Heart left ventricle (tissue), 16 donors: ENCODE data around the gene MYO1G. TPM values are rescaled to one million over a fixed set of nuclear protein-coding genes. Genes with fewer than 3 reads are reported as not detected.
"Not testable (repeated sequence)": the region's sequence is repeated elsewhere in the genome, so short reads cannot be mapped to it uniquely, and the experiment has no call there.

Experiments used
- ATAC-seq, 4 donors: fragments of 200-7000 bp; cut with Tn5 transposase; one replicate each; pipeline ENCODE4 v1.9.1; 2020 to 2022; ENCODE audit warnings: moderate library complexity in 4 of 4, mild to moderate bottlenecking in 3 of 4, moderate number of reproducible peaks in 1 of 4
- DNase-seq, 5 donors: peaks; one replicate each; pipeline ENCODE4 v3.0.0-alpha.2; 2020
- H3K27ac ChIP-seq, 12 donors: fragments of 200-600 bp; sonication (generic) in 4 of 12; one replicate each; pipeline versions ENCODE4 v1.5.0 to v1.8.0; 2016 to 2022; ENCODE audit warnings: mild to moderate bottlenecking in 2 of 12
- H3K27me3 ChIP-seq, 9 donors: fragments of 200-600 bp; sonication (generic) in 2 of 9; one replicate each; pipeline versions ENCODE4 v1.5.1 to v1.8.0; 2016 to 2022; ENCODE audit warnings: mild to moderate bottlenecking in 3 of 9
- H3K36me3 ChIP-seq, 9 donors: fragments of 200-600 bp; sonication (generic) in 2 of 9; one replicate each; pipeline versions ENCODE4 v1.5.0 to v1.8.0; 2018 to 2022; ENCODE audit warnings: mild to moderate bottlenecking in 2 of 9
- H3K4me1 ChIP-seq, 12 donors: fragments of 200-600 bp; sonication (generic) in 4 of 12; one replicate each; pipeline versions ENCODE4 v1.5.0 to v1.8.0; 2016 to 2022; ENCODE audit warnings: mild to moderate bottlenecking in 3 of 12
- H3K4me3 ChIP-seq, 12 donors: fragments of 200-600 bp; sonication (generic) in 4 of 12; one replicate each; pipeline versions ENCODE4 v1.5.0 to v1.8.0; 2017 to 2022; ENCODE audit warnings: mild to moderate bottlenecking in 9 of 12, moderate library complexity in 4 of 12
- H3K9me3 ChIP-seq, 12 donors: fragments of 200-600 bp; sonication (generic) in 4 of 12; one replicate each; pipeline versions ENCODE4 v1.5.0 to v1.8.0; 2016 to 2022; ENCODE audit warnings: mild to moderate bottlenecking in 1 of 12
- POLR2A ChIP-seq, 2 donors: fragments of 450-650 bp; IDR thresholded peaks; one replicate each; pipeline ENCODE4 v1.6.1; 2017; ENCODE audit warnings: antibody characterized with exemption in 2 of 2, mild to moderate bottlenecking in 2 of 2, moderate library complexity in 2 of 2
- WGBS, 4 donors: extraction: QIAGEN DNeasy Blood & Tissue Kit in 2 of 4; methylation state at CpG; one replicate each; pipeline versions ENCODE4 v1.1.5 to v1.1.7; 2013 to 2018; 5-methylcytosine and 5-hydroxymethylcytosine counted together
- intact Hi-C, 10 donors: fragments of 100-400 bp; cut with DNase I; formaldehyde crosslinking; loops; one replicate each; pipeline versions ENCODE4 v1.11.1 to v1.14.2; 2022
- polyA plus RNA-seq, 2 donors: library from polyadenylated mRNA; stranded (reverse); fragments of 200-250 nt; gene quantifications; one replicate each; pipeline ENCODE4 v1.2.3, GENCODE V29; 2013
- total RNA-seq, 9 donors: library from RNA; depleted of rRNA in 2 of 9; stranded (reverse); fragments of >200 nt in 2 of 9; fragmentation: NEBNext Ultra II Directional in 3 of 9; extraction: Animal tissue kit (Norgen Biotek cat#: 25700) in 3 of 9; gene quantifications; one replicate each; pipeline versions ENCODE4 v1.1.0 to v1.2.4, GENCODE V29; 2016 to 2023
- TF ChIP-seq, protein P1 (sequence below), 12 donors: fragments of 200-600 bp; sonication (generic) in 4 of 12; IDR thresholded peaks; one replicate each; pipeline versions ENCODE4 v1.5.0 to v1.8.0; 2018 to 2022; ENCODE audit warnings: antibody characterized with exemption in 12 of 12, mild to moderate bottlenecking in 5 of 12
- donor health status: ischemic (EF 13 %, LVEDD 7.1; RV severe dilation, severe dysfunction).
- donor health status: healthy with polysubstance abuse.
- donor health status: DM: no; HTN: yes; CAD: no.
- donor health status: DM: no; HTN: no; CAD: no.
- donor health status: ischemic (EF 25% LVEDD 6.9; RV normal size, moderate dysfunction).
- donor health status: ischemic (EF 25% LVEDD 5.7; RV mildly dilated, moderate dysfunction).
- donor health status: healthy.
- donor health status: DM: yes; HTN: yes; CAD: no.
- donor health status: ischemic (EF 35%, LVEDD 5.7; RV mildly dilated, moderate dysfunction).
- donor health status: nonischemic (EF 11% LVEDD 7.7; RV severe dilation, severe dysfunction).
- donor health status: DM: yes; HTN: yes; CAD: no.
- donor health status: PGD.
- donor health status: ischemic (EF 29% LVEDD 5.4; RV normal size, mild dysfunction).
- donor health status: nonischemic (EF 23%, LVEDD 6.1; RV moderate dilation, normal function).

MYO1G gene
- total and polyA plus RNA-seq, 11 donors = 0.13 to 19.0 (median 0.79) TPM

DNA sequence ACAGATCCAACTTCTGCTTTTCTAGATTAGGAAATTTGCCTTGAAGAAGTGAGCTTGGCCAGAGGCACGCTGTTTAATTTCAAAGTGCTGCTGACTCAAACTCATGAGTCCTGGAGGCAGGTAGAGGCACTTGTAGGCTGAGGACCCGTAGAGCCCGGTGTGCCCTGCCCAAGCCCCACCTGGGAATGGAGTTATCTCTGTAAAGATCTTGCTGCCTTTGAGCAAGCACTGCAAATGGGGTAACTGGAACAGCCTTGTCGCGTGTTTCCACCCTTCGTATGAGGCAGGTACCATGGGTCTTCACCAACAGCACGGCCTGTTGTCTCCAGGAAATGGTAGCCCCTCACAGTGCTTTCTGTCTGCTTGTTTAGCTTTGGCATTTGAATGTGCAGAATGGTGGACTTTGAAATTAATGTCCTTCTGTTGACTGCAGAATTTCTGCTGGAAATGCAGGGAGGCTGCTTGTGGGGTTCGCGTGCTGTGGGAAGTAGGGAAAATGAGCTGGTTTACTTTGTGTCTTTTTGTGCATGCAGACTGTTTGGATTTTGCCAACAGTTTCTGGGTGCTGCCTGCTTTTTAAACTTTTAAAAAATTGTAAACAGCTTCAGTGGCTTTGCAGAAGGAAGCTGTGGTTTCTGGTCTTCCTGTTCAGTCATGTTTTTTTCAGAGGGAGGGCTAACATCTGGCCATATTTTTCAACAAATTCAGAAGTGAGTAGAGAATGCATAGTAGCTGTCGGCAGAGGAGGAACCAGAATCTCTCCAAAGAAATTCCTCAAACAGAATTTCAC, 48.4 kb upstream of the MYO1G start:
- DNase-seq (no peak), ATAC-seq (peak; percentile 38 to 69 (median 48))
- TF ChIP-seq, protein P1, sequence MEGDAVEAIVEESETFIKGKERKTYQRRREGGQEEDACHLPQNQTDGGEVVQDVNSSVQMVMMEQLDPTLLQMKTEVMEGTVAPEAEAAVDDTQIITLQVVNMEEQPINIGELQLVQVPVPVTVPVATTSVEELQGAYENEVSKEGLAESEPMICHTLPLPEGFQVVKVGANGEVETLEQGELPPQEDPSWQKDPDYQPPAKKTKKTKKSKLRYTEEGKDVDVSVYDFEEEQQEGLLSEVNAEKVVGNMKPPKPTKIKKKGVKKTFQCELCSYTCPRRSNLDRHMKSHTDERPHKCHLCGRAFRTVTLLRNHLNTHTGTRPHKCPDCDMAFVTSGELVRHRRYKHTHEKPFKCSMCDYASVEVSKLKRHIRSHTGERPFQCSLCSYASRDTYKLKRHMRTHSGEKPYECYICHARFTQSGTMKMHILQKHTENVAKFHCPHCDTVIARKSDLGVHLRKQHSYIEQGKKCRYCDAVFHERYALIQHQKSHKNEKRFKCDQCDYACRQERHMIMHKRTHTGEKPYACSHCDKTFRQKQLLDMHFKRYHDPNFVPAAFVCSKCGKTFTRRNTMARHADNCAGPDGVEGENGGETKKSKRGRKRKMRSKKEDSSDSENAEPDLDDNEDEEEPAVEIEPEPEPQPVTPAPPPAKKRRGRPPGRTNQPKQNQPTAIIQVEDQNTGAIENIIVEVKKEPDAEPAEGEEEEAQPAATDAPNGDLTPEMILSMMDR (IDR thresholded peaks at IDR 0.05) = no peak
- no peak for TF ChIP-seq POLR2A (IDR thresholded peaks at IDR 0.05)
- WGBS, 4 donors = 86 to 94% (median 92%) methylated on average over 10 of the region's 10 CpGs
- H3K4me3 ChIP-seq = peak overlapping the region in 7 of 12 donors; percentile 11 to 62 (median 38)
- H3K27me3 ChIP-seq = no peaks in the 10 kb centered on the region
- peaks cover 0 to 49% (median 0%) of the 10 kb centered on the region in 12 donors for H3K4me1 ChIP-seq
- H3K36me3 ChIP-seq = peaks cover 0 to 28% (median 12%) of the 10 kb centered on the region in 9 donors
- intact Hi-C loops = no loop called here
- H3K27ac ChIP-seq = peak overlapping the region in 6 of 12 donors; percentile 13 to 92 (median 32)
- peaks cover 0 to 10% (median 0%) of the 10 kb centered on the region in 12 donors for H3K9me3 ChIP-seq

DNA sequence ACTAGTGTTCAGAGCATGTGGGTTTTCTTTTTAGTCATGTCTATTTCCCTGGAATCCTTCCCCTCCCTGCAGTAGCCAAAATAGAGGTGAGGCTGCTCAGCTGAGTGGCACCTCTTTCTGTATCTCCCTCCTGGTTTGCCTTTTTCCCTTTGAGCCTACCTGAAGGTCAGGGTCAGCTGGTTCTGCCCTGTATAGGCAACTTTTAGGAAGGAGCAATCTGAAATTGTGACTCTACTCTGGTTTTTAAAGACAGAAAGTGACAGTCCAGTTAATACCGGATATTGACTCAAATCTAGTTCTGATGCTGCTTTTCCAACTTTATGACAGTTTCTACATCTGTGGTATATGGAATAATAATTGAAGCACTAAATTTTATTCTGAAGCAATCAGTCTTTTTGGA, 47.2 kb upstream of the MYO1G start:
- peak overlapping the region in 1 of 12 donors; percentile 92 for H3K27ac ChIP-seq
- H3K27me3 ChIP-seq = no peaks in the 10 kb centered on the region
- no peak for ATAC-seq
- peaks cover 0 to 57% (median 0%) of the 10 kb centered on the region in 12 donors for H3K4me1 ChIP-seq
- TF ChIP-seq, protein P1 (IDR thresholded peaks at IDR 0.05) = no peak
- TF ChIP-seq POLR2A (IDR thresholded peaks at IDR 0.05) = no peak
- intact Hi-C loops = no loop called here
- peaks cover 0 to 10% (median 0%) of the 10 kb centered on the region in 12 donors for H3K9me3 ChIP-seq
- WGBS, 4 donors = 91 to 100% (median 99%) methylated on average over 1 of the region's 1 CpG
- peaks cover 0 to 28% (median 8%) of the 10 kb centered on the region in 9 donors for H3K36me3 ChIP-seq
- H3K4me3 ChIP-seq = no peak overlapping the region
- DNase-seq = no peak

DNA sequence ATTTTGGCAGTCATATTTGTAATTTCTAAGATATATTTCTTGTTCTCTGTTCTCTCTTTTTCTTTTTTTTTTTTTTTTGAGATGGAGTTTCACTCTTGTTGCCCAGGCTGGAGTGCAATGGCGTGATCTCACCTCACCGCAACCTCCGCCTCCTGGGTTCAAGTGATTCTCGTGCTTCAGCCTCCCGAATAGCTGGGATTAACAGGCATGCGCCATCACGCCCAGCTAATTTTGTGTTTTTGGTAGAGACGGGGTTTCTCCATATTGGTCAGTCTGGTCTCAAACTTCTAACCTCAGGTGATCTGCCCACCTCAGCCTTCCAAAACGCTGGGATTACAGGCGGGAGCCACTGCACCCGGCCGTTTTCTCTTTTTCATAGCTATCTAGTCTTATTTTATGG, 46.7 kb upstream of the MYO1G start:
- WGBS, 4 donors = 95 to 96% (median 96%) methylated on average over 12 of the region's 12 CpGs
- peak overlapping the region in 1 of 12 donors; percentile 17 for H3K27ac ChIP-seq
- DNase-seq, H3K27me3 ChIP-seq, ATAC-seq, intact Hi-C loops, H3K4me3 ChIP-seq: not testable (repeated sequence)
- peaks cover 0 to 61% (median 0%) of the 10 kb centered on the region in 12 donors for H3K4me1 ChIP-seq
- peaks cover 0 to 10% (median 0%) of the 10 kb centered on the region in 12 donors for H3K9me3 ChIP-seq
- peaks cover 0 to 28% (median 8%) of the 10 kb centered on the region in 9 donors for H3K36me3 ChIP-seq

DNA sequence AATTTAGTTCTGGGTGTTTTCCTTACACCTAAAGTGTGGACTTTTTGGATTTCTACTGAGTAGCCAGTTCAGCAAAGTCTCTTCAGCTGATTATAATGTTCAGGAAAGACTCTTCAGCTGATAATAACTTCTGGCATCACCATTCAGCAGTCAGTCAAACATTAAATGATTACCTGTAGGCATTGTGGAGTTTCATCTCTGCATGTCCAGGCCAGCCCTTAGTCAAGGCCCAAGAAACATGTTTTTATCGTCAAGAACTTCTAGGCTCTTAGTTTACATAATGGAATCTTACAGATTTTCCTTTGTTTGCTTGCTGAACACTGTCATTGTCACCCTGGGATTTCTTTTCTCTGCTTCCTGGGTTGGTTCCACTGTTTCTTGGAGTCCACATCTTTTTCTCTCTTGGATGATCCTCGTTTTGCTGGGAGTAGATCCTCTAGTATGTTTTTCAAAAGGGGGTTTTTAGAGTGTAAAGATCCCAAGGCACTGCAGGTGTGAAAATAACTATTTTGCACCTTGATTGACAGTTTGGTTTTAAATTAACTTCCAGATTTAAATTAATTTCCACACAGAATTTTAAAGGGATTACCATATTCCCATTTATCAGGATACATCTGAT, 45.4 kb upstream of the MYO1G start:
- Histone ChIP-seq H3K4me1 (peaks cover 0 to 53% (median 0%) of the 10 kb centered on the region in 12 donors), H3K27ac (no peak overlapping the region), H3K27me3 (no peaks in the 10 kb centered on the region), H3K9me3 (peaks cover 0 to 10% (median 0%) of the 10 kb centered on the region in 12 donors), H3K36me3 (peaks cover 0 to 23% (median 9%) of the 10 kb centered on the region in 9 donors), H3K4me3 (no peak overlapping the region)
- TF ChIP-seq, protein P1 (IDR thresholded peaks at IDR 0.05) = no peak
- TF ChIP-seq POLR2A (IDR thresholded peaks at IDR 0.05) = no peak
- 95 to 100% (median 96%) methylated on average over 2 of the region's 2 CpGs for WGBS, 4 donors
- ATAC-seq (no peak), DNase-seq (no peak)
- intact Hi-C loops = loop anchor here in 1 of 10 donors (1.0 kb wide), 1 partner anchor 8 kb away; no protein-coding TSS in a partner anchor
